Caco-2 (cell line): ENCODE results near the gene PSTPIP2. TPM values are rescaled to one million over a fixed set of nuclear protein-coding genes. Genes with fewer than 3 reads are reported as not detected.

Experiments used
- BruUV-seq: library from RNA; stranded (reverse); fragments of 400-500 nt; replicated peaks from 2 replicates; lab custom pipeline; 2021; lab: Mats Ljungman, UMichigan
- CTCF ChIA-PET: fragments of 300-600 bp; sonication (Branson Sonifier 250); formaldehyde crosslinking; loops from one replicate; lab custom pipeline; 2022; ENCODE audit warnings: antibody characterized with exemption; lab: Charles Lee
- POLR2A ChIA-PET: fragments of 300-600 bp; sonication (Branson Sonifier 250); formaldehyde crosslinking; loops from one replicate; lab custom pipeline; 2022; ENCODE audit warnings: antibody characterized with exemption; lab: Charles Lee
- DNase-seq, 2 experiments: peaks; one replicate each; pipeline versions ENCODE4 v3.0.0 to v3.0.0-alpha.2; 2020 to 2022
- H3K27me3 ChIP-seq: replicated peaks from 2 replicates; pipeline ENCODE4 v1.6.0; 2011; ENCODE audit warnings: low read length; ENCODE audit not compliant: control insufficient read depth, insufficient read depth
- H3K36me3 ChIP-seq: 2 replicates; pipeline ENCODE4 v1.5.1; 2011; ENCODE audit warnings: low read length; ENCODE audit not compliant: control insufficient read depth, insufficient read depth
- H3K4me1 ChIP-seq: fragments of 250-450 bp; sonication (Bioruptor Pico); 2 replicates; pipeline ENCODE4 v1.5.1; 2020; ENCODE audit warnings: mild to moderate bottlenecking
- H3K4me3 ChIP-seq: 2 replicates; pipeline ENCODE4 v1.5.1; 2011; ENCODE audit warnings: low read depth, mild to moderate bottlenecking, control low read depth, low read length
- H3K9me3 ChIP-seq: fragments of 250-450 bp; sonication (Bioruptor Pico); 2 replicates; pipeline ENCODE4 v1.5.1; 2020; ENCODE audit warnings: mild to moderate bottlenecking, moderate library complexity
- H3K27ac Mint-ChIP-seq: one replicate; pipeline ENCODE4 v1.8.0; 2022; ENCODE audit warnings: mixed read lengths; ENCODE audit not compliant: unreplicated experiment
- H3K27me3 Mint-ChIP-seq: one replicate; pipeline ENCODE4 v1.8.0; 2022; ENCODE audit warnings: mixed read lengths; ENCODE audit not compliant: insufficient read depth, unreplicated experiment
- H3K36me3 Mint-ChIP-seq: one replicate; pipeline ENCODE4 v1.8.0; 2022; ENCODE audit warnings: mild to moderate bottlenecking, mixed read lengths; ENCODE audit not compliant: insufficient read depth, unreplicated experiment
- H3K4me1 Mint-ChIP-seq: one replicate; pipeline ENCODE4 v1.8.0; 2022; ENCODE audit warnings: low read depth, mixed read lengths; ENCODE audit not compliant: unreplicated experiment
- H3K4me3 Mint-ChIP-seq: one replicate; pipeline ENCODE4 v1.8.0; 2022; ENCODE audit warnings: mild to moderate bottlenecking, moderate library complexity, mixed read lengths; ENCODE audit not compliant: unreplicated experiment
- H3K9me3 Mint-ChIP-seq: one replicate; pipeline ENCODE4 v1.8.0; 2022; ENCODE audit warnings: mixed read lengths; ENCODE audit not compliant: unreplicated experiment
- intact Hi-C: fragments of 100-400 bp; cut with micrococcal nuclease; formaldehyde crosslinking; loops from one replicate; pipeline ENCODE4 v1.10.0; 2022; ENCODE audit not compliant: unreplicated experiment
- total RNA-seq: library from RNA; stranded (reverse); gene quantifications from 2 replicates; pipeline ENCODE4 v1.2.3, GENCODE V29; 2022
- TF ChIP-seq, protein P1 (sequence below), 2 experiments: fragments of 200-600 bp in 1 of 2; IDR thresholded peaks; 1 replicate in 1 of 2; 2 replicates in 1 of 2; pipeline versions ENCODE4 v1.5.1 to v1.8.0; 2011 to 2022; ENCODE audit warnings: antibody characterized with exemption in 1 of 2, control low read depth in 1 of 2, inconsistent platforms in 1 of 2, low read depth in 1 of 2, low read length in 1 of 2, mild to moderate bottlenecking in 1 of 2, moderate library complexity in 1 of 2; ENCODE audit not compliant: insufficient read depth in 1 of 2, severe bottlenecking in 1 of 2, unreplicated experiment in 1 of 2

Gene PSTPIP2
- total RNA-seq, 1 experiment from 2014 or later = 13.3 TPM

DNA sequence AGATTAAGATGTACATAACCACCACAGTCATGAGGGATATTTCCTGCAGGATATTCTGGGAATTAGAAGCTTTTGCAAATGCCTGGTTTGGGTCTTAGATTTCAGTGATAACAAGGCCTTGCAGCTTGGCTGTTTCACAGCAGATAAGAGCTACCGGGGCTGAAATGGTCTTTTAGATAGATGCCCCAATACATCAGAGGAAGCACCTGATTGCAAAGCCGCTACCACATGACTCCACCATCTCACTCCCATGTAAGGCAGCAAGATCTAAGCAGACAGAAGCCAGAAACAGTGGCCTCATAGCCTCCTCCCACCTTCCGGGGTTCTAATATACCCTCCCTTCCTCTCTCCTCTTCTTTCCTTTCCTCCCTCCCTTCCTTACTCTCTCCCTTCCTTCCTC is 73.8 kb downstream of the PSTPIP2 start:
- POLR2A ChIA-PET = no interaction called here
- Mint-ChIP-seq H3K9me3 (peaks cover 11% of the 10 kb centered on the region), H3K4me1 (no peaks in the 10 kb centered on the region), H3K27me3 (no peaks in the 10 kb centered on the region), H3K27ac (no peak overlapping the region), H3K36me3 (no peaks in the 10 kb centered on the region), H3K4me3 (no peak overlapping the region)
- Histone ChIP-seq H3K4me1 (no peaks in the 10 kb centered on the region), H3K9me3 (no peaks in the 10 kb centered on the region), H3K4me3 (no peak overlapping the region), H3K27me3 (no peaks in the 10 kb centered on the region), H3K36me3 (no peaks in the 10 kb centered on the region)
- TF ChIP-seq, protein P1, sequence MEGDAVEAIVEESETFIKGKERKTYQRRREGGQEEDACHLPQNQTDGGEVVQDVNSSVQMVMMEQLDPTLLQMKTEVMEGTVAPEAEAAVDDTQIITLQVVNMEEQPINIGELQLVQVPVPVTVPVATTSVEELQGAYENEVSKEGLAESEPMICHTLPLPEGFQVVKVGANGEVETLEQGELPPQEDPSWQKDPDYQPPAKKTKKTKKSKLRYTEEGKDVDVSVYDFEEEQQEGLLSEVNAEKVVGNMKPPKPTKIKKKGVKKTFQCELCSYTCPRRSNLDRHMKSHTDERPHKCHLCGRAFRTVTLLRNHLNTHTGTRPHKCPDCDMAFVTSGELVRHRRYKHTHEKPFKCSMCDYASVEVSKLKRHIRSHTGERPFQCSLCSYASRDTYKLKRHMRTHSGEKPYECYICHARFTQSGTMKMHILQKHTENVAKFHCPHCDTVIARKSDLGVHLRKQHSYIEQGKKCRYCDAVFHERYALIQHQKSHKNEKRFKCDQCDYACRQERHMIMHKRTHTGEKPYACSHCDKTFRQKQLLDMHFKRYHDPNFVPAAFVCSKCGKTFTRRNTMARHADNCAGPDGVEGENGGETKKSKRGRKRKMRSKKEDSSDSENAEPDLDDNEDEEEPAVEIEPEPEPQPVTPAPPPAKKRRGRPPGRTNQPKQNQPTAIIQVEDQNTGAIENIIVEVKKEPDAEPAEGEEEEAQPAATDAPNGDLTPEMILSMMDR (IDR thresholded peaks at IDR 0.05; ENCODE audit: insufficient read depth in 1 of 2, low read depth in 1 of 2, low read length in 1 of 2, severe bottlenecking in 1 of 2, unreplicated experiment in 1 of 2) = no peak
- CTCF ChIA-PET = no interaction called here
- no TSS peak for BruUV-seq
- DNase-seq = no peak
- intact Hi-C loops = no loop called here

DNA sequence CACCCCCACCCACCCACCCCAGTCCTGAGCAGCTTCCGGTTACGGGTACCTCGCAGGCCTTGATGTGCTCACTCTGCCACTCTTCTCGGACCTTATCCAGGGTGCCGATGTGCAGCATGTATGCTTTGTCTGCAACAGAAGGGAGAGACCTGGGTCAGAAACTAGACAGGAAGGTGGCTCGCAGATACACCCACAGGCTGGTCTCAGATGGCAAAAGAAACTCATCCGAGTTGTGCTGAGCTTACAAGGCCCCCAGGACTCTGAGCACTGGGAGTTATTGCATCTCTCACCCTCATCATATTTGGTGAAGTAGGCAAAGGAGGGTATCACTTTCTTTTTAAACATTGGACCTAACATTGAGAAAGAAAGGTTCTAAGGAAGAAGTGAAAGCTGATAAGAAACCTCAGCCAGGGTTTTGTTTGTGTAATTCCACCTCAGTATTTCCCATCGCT is 74.3 kb downstream of the PSTPIP2 start:
- CTCF ChIA-PET = interaction anchor here (0.6 kb wide), 1 partner anchor 246 kb away, joined by 3 read pairs; no protein-coding TSS in a partner anchor
- TF ChIP-seq, protein P1 (IDR thresholded peaks at IDR 0.05; ENCODE audit: insufficient read depth in 1 of 2, low read depth in 1 of 2, low read length in 1 of 2, severe bottlenecking in 1 of 2, unreplicated experiment in 1 of 2) = no peak
- no TSS peak for BruUV-seq
- Histone ChIP-seq H3K4me3 (no peak overlapping the region), H3K9me3 (no peaks in the 10 kb centered on the region), H3K27me3 (no peaks in the 10 kb centered on the region), H3K4me1 (no peaks in the 10 kb centered on the region), H3K36me3 (no peaks in the 10 kb centered on the region)
- DNase-seq = no peak
- H3K27ac Mint-ChIP-seq = no peak overlapping the region
- POLR2A ChIA-PET = no interaction called here
- intact Hi-C loops = no loop called here
- no peak overlapping the region for H3K4me3 Mint-ChIP-seq
- no peaks in the 10 kb centered on the region for H3K4me1 Mint-ChIP-seq
- peaks cover 9% of the 10 kb centered on the region for H3K9me3 Mint-ChIP-seq
- H3K36me3 Mint-ChIP-seq = no peaks in the 10 kb centered on the region
- H3K27me3 Mint-ChIP-seq = no peaks in the 10 kb centered on the region

DNA sequence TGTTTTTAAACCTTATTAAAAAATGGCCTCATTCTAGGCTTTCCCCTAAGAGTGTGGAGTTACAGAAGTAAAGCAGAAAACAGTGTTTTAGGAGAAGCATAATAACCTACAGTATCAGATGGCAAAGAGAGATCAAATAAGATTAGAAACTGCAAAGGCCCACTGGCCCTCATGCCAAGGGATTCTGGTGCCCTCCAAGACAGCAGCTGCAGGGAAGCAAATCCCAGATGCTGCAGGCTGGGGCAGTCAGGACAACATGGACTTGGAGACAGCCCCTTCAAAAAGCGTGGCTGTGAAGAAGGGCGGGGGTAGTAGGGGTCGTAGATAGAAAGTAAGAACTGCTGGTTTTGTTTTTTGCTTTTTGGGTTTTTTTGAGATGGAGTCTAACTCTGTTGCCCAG is 76.6 kb downstream of the PSTPIP2 start:
- no peak overlapping the region for H3K4me3 ChIP-seq
- H3K36me3 Mint-ChIP-seq = no peaks in the 10 kb centered on the region
- CTCF ChIA-PET = no interaction called here
- no peak overlapping the region for H3K27ac Mint-ChIP-seq
- POLR2A ChIA-PET = no interaction called here
- no peaks in the 10 kb centered on the region for H3K27me3 Mint-ChIP-seq
- H3K4me1 Mint-ChIP-seq = no peaks in the 10 kb centered on the region
- no peaks in the 10 kb centered on the region for H3K36me3 ChIP-seq
- H3K4me3 Mint-ChIP-seq = no peak overlapping the region
- no peaks in the 10 kb centered on the region for H3K9me3 ChIP-seq
- no peaks in the 10 kb centered on the region for H3K27me3 ChIP-seq
- intact Hi-C loops = no loop called here
- H3K4me1 ChIP-seq = no peaks in the 10 kb centered on the region
- BruUV-seq = no TSS peak
- no peak for DNase-seq
- TF ChIP-seq, protein P1 (IDR thresholded peaks at IDR 0.05; ENCODE audit: insufficient read depth in 1 of 2, low read depth in 1 of 2, low read length in 1 of 2, severe bottlenecking in 1 of 2, unreplicated experiment in 1 of 2) = no peak
- H3K9me3 Mint-ChIP-seq = no peaks in the 10 kb centered on the region
